K562 (cell line): ENCODE results near the gene CROT. TPM values are rescaled to one million over a fixed set of nuclear protein-coding genes. Genes with fewer than 3 reads are reported as not detected.
A peak's percentile ranks its signal among the peaks of the same experiment; 100 is the strongest.

ENCODE experiments used
- EWSR1 ChIP-seq: fragments of 450-650 bp; IDR thresholded peaks from 2 replicates; pipeline ENCODE4 v1.6.1; 2018; ENCODE audit warnings: borderline replicate concordance, mild to moderate bottlenecking, low read depth, moderate library complexity; ENCODE audit not compliant: partially characterized antibody
- GTF2A2 ChIP-seq: IDR thresholded peaks from 2 replicates; pipeline ENCODE4 v1.6.1; 2016; ENCODE audit warnings: mild to moderate bottlenecking, missing genetic modification characterization, missing compliant biosample characterization
- L3MBTL2 ChIP-seq: fragments of 450-650 bp; IDR thresholded peaks from 2 replicates; pipeline ENCODE4 v1.6.1; 2016; ENCODE audit warnings: mild to moderate bottlenecking, moderate library complexity
- MAFK ChIP-seq: IDR thresholded peaks from 2 replicates; pipeline ENCODE4 v1.6.1; 2011; ENCODE audit warnings: low read length, improper control_type of control experiment
- MGA ChIP-seq: fragments of 450-650 bp; IDR thresholded peaks from 2 replicates; pipeline ENCODE4 v1.6.1; 2016; ENCODE audit warnings: mild to moderate bottlenecking, moderate library complexity
- NR2C1 ChIP-seq, 2 experiments: fragments of 450-650 bp; IDR thresholded peaks; 2 replicates each; pipeline ENCODE4 v1.6.1; 2017; ENCODE audit warnings: mild to moderate bottlenecking in 2 of 2, antibody characterized with exemption in 1 of 2, inconsistent platforms in 1 of 2, missing compliant biosample characterization in 1 of 2, missing genetic modification characterization in 1 of 2
- NRF1 ChIP-seq, 2 experiments: fragments of 450-650 bp; IDR thresholded peaks in 1 of 2; conservative IDR thresholded peaks in 1 of 2; 2 replicates each; pipeline ENCODE4 v1.6.1; 2014; ENCODE audit warnings: mild to moderate bottlenecking in 2 of 2
- RHOXF2B ChIP-seq: fragments of 250-450 bp; sonication (Bioruptor Pico); conservative IDR thresholded peaks from 2 replicates; pipeline ENCODE4 v1.5.1; 2021
- STAT5B ChIP-seq: fragments of 250-450 bp; sonication (Bioruptor Pico); IDR thresholded peaks from 2 replicates; pipeline ENCODE4 v1.8.0; 2021; ENCODE audit warnings: mild to moderate bottlenecking, inconsistent platforms
- polyA plus RNA-seq, 8 experiments: library from polyadenylated mRNA; depleted of rRNA in 4 of 8; stranded (reverse) in 5 of 8; unstranded in 3 of 8; fragments of >200 nt; fragmentation: Nextera tagmentation in 2 of 8; fragmentation: Illumina TruSeq in 1 of 8; extraction: Ambion mirVana in 2 of 8; extraction: Trizol in 1 of 8; gene quantifications; 2 replicates each; pipeline versions ENCODE4 v1.2.1 to v1.2.3, GENCODE V29; 2011 to 2014; ENCODE audit warnings: inconsistent platforms in 1 of 8, missing spikeins in 1 of 8
- total RNA-seq, 7 experiments: library from RNA; depleted of rRNA in 6 of 7; stranded (reverse); fragments of >200 nt in 6 of 7; fragmentation: Illumina TruSeq in 2 of 7; extraction: Trizol in 2 of 7; gene quantifications; 2 replicates each; pipeline versions ENCODE4 v1.2.1 to v1.2.3, GENCODE V29; 2011 to 2021; ENCODE audit warnings: low replicate concordance in 1 of 7
- TF ChIP-seq, protein P1 (sequence below): sonication (generic); formaldehyde crosslinking; IDR thresholded peaks from 2 replicates; pipeline ENCODE4 v1.9.0; 2022; ENCODE audit warnings: mild to moderate bottlenecking, missing genetic modification reagents
- TF ChIP-seq, protein P2 (sequence below), 2 experiments: IDR thresholded peaks; 2 replicates each; pipeline ENCODE4 v1.6.1; 2011; ENCODE audit warnings: borderline replicate concordance in 1 of 2, control low read depth in 1 of 2, low read depth in 1 of 2, low read length in 1 of 2, mild to moderate bottlenecking in 1 of 2, mixed read lengths in 1 of 2, moderate library complexity in 1 of 2; ENCODE audit not compliant: insufficient read depth in 1 of 2, insufficient read length in 1 of 2, poor library complexity in 1 of 2, severe bottlenecking in 1 of 2; ENCODE audit errors: extremely low read depth in 1 of 2

The CROT gene
- total and polyA plus RNA-seq, 9 of the 15 experiments (the other 6 are each of a cell fraction or from before 2014, with no cell fraction given) = 2.5 to 8.1 (median 5.1) TPM

GRCh38 chr7:87347664-87348063, 2.2 kb downstream of the CROT start (continued):
- TF ChIP-seq NR2C1 (IDR thresholded peaks at IDR 0.05) (peak; percentile 53; the same call in 1 of the 2 replicates), NR2C1 (tag; IDR thresholded peaks at IDR 0.05) (peak; percentile 53; the same call in 1 of the 2 replicates), MAFK (no peak), STAT5B (CRISPR knock-in tag) (no peak), L3MBTL2 (peak; percentile 45; the same call in 1 of the 2 replicates), NRF1 (conservative IDR thresholded peaks at IDR 0.05 in 1 of 2, IDR thresholded peaks at IDR 0.05 in 1 of 2) (no peak), MGA (peak; percentile 55; the same call in 1 of the 2 replicates), RHOXF2B (CRISPR knock-in tag) (no peak), EWSR1 (no peak), GTF2A2 (tag) (no peak)
- TF ChIP-seq, protein P1, sequence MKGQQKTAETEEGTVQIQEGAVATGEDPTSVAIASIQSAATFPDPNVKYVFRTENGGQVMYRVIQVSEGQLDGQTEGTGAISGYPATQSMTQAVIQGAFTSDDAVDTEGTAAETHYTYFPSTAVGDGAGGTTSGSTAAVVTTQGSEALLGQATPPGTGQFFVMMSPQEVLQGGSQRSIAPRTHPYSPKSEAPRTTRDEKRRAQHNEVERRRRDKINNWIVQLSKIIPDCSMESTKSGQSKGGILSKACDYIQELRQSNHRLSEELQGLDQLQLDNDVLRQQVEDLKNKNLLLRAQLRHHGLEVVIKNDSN (CRISPR knock-in tag) = no peak
- TF ChIP-seq, protein P2, sequence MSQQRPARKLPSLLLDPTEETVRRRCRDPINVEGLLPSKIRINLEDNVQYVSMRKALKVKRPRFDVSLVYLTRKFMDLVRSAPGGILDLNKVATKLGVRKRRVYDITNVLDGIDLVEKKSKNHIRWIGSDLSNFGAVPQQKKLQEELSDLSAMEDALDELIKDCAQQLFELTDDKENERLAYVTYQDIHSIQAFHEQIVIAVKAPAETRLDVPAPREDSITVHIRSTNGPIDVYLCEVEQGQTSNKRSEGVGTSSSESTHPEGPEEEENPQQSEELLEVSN (IDR thresholded peaks at IDR 0.05; ENCODE audit: borderline replicate concordance in 1 of 2, extremely low read depth in 1 of 2, insufficient read depth in 1 of 2, insufficient read length in 1 of 2, low read depth in 1 of 2, low read length in 1 of 2, poor library complexity in 1 of 2, severe bottlenecking in 1 of 2) = peak; percentile 42 to 67
